AG20443 (cell line): ENCODE results near the gene TGM1.
"Not testable (repeated sequence)": the region's sequence is repeated elsewhere in the genome, so short reads cannot be mapped to it uniquely, and the experiment has no call there.

Experiments
- DNase-seq: peaks from one replicate; pipeline ENCODE4 v3.0.0; 2012; ENCODE audit warnings: low spot score, mixed read lengths

TGM1 gene

GRCh38 chr14:24254630-24255392, 8.2 kb downstream of the TGM1 start:
- DNase-seq: no peak

DNA sequence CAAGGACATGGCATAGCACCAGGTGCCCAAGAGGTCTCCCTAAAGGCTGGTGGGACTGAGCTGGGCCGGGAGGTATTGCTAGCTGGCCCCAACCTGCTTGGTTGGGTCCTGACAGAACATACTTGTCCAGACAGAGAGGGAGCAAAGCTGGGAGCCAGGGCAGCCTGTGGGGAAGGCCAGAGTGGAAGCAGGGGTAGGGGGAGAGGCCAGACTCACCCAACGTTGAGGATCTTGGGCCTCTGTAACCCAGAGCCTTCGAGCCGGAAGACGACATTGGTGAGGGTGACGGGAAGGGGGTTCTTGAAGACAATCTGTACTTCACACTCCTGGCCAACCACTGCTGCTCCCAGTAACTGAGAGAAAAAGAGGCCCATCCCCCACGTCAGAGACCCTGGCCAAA, 9.0 kb downstream of the TGM1 start:
- no peak for DNase-seq

DNA sequence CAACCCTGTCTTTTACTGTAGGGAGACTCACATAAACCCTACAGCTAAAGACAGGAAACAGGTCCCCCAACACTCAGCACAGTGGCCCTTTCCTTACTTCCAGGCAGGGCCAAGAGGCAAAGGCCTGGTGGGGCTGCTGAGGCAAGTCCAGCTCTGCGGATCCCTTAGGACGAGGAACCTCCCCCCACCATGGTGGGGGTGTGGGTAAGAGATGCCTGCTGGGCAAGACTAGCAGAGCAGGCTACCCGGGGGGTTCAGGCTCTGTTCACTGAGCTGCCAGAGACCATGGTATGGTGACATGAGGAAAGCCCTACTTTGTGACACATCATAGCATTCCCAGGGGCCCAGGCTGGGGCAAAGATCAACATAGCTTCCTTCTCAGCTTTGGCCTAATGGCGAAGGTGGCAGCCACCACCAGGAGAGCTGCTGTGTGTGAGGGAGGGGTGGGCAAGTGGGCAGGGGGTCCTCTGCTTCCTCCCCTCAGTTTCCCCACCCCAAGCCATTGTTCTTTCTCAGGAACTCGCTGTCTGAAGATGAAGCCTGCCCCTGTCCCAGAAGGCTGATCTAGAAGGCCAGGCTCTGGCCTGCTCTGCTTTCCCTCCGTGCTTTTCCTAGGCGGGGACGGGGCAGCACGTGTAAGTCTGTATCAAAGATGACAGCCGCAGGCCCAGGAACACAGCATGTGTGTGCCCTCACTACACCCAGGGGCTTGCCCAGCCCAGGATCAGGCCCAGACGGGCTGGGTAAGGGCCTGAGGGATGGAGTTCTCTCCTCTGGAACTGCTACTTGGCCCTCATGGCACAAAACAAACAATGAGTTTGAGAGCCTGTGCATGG, 10.5 kb downstream of the TGM1 start:
- DNase-seq: no peak

- peak; percentile 63 for DNase-seq
Measured at GRCh38 chr14:24251880-24252288, 11.1 kb downstream of the TGM1 start.

- no peak for DNase-seq
Measured at GRCh38 chr14:24250354-24250753, 12.6 kb downstream of the TGM1 start.

DNA sequence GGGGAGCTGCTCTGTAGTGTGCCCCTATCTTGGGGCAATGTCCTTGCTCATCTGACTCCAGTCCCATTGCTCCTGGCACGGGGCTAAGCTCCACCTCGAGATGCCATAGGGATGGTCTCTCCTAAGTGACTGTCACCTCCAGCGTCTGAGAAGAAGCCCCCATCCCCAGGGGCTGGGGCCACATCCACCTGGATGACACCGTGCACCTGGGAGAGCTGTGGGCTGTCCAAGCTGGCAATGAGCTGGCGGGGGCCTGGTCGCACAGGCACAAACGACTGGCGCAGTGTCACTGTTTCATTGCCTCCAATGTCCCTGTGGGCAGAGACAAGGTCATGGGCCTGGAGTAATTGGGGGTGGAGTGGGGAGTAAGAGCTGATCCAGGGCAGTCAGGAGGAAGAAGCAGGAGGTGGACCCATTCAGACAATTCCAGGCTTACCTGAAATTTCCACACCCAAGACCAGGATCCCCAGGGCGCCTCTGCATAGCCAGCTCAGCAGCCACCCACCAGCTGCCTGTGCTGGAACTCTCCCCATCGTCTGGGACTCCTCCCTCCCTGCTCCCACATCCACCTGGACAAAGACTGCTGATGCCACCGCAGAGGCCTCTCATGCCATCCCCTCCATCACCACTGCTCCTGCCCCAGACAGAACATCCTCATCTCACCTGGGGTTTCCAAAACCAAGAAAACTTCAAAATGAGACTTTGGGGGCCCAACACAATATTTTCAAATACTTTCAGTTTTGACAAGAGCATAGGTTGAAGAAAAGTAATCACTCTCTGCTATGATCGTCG, 13.6 kb downstream of the TGM1 start:
- no peak for DNase-seq

DNA sequence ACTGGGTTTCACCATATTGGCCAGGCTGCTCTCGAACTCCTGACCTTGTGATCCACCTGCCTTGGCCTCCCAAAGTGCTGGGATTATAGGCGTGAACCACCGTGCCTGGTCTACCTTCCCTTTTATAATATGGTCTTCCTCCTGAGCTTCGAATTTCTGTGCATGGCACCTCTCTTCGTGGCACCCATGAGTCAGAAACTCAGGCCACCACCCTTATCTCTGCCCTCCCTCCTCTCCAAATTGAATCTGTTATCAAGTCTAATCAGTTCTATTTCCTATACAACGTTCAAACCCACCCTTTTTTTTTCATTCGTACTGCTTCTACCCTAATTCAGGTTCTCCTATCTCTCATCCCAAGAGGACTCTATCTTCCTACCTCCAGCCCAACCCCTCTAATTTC, 15.6 kb downstream of the TGM1 start:
- DNase-seq: no peak

GRCh38 chr14:24246765-24247212, 16.2 kb downstream of the TGM1 start:
- no peak for DNase-seq

DNA sequence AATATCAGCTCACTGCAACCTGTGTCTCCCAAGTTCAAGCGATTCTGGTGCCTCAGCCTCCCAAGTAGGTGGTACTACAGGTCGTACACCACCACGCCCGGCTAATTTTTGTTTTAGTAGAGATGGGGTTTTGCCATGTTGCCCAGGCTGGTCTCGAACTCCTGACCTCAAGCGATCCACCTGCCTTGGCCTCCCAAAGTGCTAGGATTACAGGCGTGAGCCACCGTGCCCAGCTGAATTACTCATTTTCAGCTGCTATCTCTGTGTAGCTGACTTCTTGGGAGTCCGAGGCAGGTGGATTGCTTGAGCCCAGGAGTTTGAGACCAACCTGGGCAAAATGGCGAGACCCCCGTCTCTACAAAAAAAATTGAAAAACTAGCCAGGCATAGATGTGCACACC, 17.6 kb downstream of the TGM1 start:
- not testable (repeated sequence) for DNase-seq

GRCh38 chr14:24243336-24243836, 19.6 kb downstream of the TGM1 start:
- no peak for DNase-seq

GRCh38 chr14:24241829-24242443, 21.0 kb downstream of the TGM1 start:
- peak; percentile 97 for DNase-seq

GRCh38 chr14:24240110-24240918, 22.7 kb downstream of the TGM1 start:
- DNase-seq: no peak

GRCh38 chr14:24238527-24239037, 24.4 kb downstream of the TGM1 start:
- no peak for DNase-seq

GRCh38 chr14:24238123-24238522, 24.9 kb downstream of the TGM1 start:
- DNase-seq: no peak

GRCh38 chr14:24237463-24237955, 25.5 kb downstream of the TGM1 start:
- no peak for DNase-seq

GRCh38 chr14:24236689-24237462, 26.1 kb downstream of the TGM1 start:
- DNase-seq: no peak

- no peak for DNase-seq
Measured at GRCh38 chr14:24235804-24236688, 26.9 kb downstream of the TGM1 start.
